Ureter (tissue), 1 donor: Measurements from ENCODE around the gene PSTPIP2. TPM values are rescaled to one million over a fixed set of nuclear protein-coding genes. Genes with fewer than 3 reads are reported as not detected.
"Not testable (repeated sequence)": the region's sequence is repeated elsewhere in the genome, so short reads cannot be mapped to it uniquely, and the experiment has no call there.

Source experiments
- DNase-seq: peaks from one replicate; pipeline ENCODE4 v3.0.0-alpha.2; 2020; ENCODE audit warnings: low spot score
- total RNA-seq: library from RNA; stranded (reverse); gene quantifications from one replicate; pipeline ENCODE4 v1.2.4, GENCODE V29; 2023
- donor health status: DM: yes; HTN: yes; CAD: no.

Gene PSTPIP2
- total RNA-seq, 1 donor from 2014 or later: 9.9 TPM

DNA sequence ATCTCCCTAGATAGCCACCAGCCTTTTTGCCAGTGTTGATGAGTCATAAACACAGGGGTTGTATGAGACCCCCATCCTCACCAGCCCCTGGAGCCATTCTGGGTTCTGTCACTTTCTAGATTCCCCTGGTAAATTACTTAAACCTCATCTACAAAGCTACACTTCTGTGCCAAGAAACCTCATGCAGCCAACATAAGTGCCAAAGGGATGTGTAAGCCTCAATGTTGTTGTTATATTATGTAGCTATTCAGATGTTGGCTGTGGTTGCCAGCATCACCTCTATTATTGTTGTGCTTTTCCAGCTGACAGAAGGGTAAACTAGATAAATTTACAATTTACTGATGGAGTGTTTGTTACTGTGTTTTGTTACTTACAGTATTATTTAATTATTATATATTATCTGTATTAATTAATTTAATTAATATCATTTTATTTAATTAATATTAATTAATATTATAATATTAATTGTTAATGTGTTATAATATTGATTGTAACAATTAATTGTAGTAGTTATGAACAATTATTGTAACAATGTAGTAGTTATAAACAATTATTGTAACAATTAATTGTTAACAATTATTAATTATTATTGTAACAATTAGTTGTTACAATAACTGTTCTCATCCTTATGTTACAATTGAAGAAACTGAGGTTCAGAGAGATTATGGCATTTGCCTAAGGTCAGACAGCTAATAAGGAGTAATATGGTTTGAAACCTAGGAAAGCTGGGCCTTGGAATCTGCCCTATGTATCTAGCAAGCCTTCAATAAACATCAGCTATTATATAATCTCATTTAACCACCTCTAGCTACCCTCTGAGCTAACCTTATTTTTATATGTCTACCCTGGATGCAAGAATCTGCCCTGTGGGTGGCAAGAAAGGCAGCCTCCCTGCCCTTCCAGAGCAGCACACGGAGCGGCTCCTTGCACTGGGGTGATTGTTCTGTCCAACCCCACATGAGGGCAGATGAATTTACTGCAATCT, 36.1 kb downstream of the PSTPIP2 start:
- no peak for DNase-seq

DNA sequence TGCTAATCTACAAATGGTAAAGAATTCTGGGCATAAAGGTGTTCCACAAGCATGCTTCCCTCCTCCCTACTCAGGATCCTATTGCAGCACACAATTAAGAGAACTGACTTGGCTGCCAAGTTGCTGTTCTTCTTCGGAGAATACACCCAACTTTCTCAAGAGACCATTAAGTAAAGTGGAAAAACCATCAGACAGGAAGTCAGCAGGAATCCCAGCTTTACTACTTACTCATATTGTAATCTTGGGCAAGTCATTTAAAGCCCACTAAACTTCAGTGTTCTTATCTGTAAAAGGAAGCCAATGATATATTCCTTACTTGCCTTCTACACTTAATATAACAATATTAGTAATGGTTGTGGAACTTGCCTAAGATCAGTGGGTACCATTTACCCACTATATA, 37.8 kb downstream of the PSTPIP2 start:
- no peak for DNase-seq

DNA sequence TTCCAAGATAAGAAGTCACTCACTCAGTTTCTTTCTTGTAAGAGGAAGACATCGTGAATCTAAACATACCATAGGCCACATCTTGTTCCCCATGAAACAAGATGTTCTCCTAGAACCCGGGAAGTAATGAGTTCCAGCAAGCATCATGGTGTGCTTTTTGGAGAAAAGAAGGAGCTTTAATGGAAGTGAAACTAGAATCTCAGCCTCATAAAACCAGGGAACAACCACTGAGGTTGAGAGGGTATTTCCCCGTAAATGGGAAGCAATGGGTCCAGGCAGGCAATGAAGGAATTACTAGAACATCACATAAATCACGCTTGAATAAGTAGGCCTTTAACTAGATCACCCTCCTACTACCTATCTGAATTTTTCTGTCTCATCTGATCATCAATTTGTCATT, 40.3 kb downstream of the PSTPIP2 start:
- DNase-seq: no peak

DNA sequence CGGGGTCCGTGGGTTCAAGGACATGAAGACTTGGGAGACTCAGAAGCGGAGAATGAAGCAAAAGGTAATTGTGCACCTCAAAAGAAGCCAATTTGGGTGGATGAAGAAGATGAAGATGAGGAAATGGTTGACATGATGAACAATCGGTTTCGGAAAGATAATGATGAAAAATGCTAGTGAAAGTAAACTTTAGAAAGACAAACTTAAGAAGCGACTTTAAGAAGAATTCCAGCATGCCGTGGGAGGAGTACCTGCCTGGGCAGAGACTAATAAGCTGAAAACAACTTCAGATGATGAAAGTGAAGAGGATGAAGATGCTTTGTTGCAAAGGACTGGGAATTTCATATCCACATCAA, 43.5 kb downstream of the PSTPIP2 start:
- DNase-seq: no peak

DNA sequence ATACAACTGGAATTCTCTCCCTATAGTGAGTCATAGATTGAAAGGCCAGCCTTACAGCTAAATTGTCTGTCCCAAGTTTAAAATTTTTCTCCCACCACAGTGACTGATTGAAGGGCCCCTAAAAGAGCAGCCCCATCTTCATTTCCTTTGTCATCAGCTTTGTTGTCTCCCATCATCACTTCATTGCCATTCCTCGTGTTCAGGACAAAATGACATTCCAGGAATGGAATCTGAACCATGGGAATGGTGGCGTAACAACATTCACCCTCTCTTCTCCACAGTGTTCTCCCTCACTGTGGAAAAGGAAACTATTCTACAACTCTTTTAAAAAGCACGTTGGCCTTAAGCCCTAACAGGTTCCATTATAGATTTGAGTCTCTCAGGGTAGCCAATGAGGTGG, 52.1 kb downstream of the PSTPIP2 start:
- DNase-seq: no peak

DNA sequence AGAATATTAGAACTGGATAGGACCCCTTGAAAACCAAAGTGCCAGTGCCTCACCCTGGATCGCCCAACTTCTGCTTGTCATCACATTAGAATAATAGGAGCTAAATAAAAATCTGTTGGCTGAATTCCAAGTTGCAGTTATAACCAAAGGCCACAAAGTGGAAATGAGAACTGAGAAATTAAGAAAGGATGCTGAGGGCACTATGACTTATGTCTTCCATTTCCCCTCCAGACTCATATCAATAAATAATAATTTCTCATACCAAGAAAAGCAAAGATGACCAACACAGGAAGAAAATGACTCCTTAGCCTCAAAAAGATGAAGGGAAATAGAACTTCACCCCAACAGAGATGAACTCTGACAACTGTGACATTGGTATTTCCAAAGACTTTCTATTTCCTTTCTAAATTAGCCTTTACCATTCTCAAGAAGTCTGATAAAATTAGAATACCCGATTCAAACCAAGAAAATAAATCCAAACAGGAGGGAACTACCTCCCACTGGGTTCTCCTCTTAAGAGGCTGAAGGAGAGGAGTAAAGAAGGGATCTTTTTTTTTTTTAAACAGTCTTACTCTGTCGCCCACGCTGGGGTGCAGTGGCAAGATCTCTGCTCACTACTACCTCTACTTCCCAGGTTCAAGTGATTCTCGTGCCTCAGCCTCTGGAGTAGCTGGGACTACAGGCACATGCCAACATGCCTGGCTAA, 58.4 kb downstream of the PSTPIP2 start:
- DNase-seq: no peak

DNA sequence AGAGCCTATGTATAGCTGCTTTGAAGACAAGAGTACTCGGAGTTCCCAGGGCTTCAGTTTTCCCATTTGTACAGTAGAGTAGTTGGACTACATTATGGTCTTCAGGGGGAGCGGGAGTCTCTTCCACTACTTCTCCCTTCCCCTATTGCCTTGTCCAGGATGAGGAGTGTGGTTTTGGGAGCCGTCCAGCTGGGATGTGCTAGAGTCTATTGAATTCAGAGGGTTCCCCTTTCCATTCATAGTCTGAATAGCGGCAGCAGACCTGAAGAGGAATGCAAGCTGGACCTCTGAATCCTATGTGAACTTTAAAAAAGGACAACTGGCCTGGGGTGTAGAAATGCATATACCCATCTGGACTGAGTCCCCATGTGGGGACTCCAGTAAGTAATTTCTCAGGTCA, 61.4 kb downstream of the PSTPIP2 start:
- DNase-seq: no peak

DNA sequence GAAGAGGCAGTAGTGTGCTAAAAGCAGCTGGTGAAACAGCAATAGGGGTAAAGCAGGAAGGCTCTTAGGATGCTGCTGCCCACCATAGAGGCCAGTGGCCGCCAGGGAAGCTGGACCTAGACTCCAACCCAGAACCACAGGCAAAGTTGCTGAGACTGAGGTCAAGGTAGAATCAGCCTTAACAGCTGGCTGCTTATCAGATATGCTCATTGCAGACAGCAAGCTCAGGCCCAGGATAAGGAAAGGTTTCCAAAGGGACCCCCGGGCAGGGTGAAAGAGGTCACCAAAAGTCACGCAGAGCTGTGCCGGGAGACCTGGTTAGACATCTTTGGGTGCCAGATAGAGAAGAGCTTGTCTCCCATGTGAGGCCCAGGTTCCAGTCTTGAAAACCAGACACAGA, 62.0 kb downstream of the PSTPIP2 start:
- no peak for DNase-seq

DNA sequence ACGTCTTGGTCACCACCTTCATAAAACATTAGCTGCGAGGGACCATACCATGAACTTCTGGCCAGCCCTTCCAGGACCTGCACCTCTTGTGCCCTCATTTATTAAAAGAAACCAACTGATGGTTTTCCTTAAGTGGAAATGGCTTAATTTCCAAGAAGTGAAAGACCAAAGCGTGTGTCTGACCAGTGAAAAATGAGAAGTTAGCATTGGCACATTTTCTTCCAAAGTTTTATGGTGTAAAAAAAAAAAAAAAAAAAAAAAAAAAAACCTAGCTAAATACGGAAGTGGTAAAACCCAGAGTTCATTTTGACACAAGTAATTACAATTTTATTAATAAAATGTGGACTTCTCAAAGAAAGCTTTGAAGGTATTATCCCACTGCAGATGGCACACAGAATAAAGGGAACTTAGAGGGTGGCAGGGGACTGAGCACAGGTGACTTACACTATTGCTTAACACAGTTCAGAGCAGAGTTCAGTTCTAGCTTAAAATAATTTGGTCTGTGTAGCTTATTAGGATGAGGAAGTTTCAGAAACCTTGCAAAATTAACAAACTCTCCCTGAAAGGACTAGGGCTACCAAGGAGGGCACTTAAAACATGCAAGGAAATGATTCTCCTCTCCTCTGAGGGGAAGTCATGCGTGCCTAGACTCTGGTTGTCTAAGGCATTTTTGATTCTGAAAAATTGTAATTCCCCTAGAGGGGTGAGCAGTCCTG, 62.8 kb downstream of the PSTPIP2 start:
- no peak for DNase-seq

DNA sequence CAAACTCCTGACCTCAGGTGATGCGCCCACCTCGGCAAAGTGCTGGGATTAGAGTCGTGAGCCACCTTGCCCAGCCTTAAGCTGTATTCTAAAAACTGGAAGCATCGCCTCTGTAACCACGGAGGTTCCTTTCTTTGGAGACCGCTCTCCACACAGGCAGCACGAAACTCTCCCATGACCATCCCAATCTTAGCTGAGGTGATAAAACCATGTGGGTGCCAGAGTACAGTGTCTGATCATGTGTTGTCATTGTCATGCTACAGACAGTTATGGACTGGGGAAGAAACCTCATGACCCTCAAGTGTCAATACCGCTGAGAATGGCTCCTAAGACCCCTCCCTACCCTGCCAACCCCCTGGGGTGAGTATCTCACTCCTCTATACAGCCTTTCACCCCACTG, 63.5 kb downstream of the PSTPIP2 start:
- no peak for DNase-seq

DNA sequence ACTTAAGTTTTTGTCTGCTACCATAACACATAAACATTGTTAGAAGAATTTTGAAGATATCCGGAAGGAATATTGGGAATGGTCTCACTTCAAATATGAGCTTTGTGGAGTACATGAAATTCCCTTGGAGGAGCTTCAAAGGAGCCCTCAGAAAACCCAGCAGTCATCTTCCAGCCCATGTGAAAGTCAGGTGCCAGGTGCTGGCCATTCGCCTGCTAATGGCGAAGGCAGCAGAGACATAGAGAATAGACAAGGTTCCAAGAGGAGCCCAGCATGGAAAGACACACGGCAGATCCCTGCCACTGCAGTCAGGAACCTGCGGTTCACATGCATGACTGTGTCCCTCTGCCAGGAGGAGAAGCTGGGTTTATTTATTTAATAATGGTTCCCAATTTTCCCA, 64.9 kb downstream of the PSTPIP2 start:
- no peak for DNase-seq

DNA sequence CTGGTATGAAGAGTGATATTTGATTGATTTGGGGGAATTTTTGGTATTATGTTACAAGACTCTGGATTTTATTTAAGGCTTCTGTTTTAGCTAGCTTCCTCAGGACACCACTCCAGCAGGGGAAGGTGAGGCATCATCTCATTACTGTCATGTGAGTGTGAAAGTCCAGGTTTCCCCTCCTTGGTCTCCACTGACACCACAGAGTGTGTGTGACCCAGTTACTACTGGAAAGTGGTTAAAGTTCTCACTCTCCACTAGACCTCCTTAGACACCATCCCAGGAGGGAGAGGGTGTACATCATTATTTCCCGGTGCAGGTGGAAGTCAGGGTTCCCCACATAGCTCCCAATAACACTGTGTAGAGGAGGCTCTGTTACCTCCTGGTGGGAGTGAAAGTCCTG, 69.1 kb downstream of the PSTPIP2 start:
- no peak for DNase-seq

DNA sequence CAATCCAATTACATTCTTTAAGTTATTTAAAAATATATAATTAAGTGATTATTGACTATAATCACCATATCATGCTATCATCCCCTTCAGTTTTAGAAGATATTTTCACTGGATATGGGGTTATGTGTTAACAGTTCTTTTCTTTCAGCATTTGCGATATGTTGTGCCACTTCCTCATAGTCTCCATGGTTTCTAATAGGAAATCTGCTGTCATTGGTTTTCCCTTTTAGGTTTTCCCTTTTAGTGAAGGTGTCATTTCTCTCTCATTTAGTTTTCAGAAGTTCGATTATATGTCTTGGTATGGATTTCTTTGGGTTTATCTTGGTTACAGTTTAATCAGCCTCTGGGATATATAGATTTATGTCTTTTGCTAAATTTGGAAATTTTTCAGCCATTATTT, 70.2 kb downstream of the PSTPIP2 start:
- no peak for DNase-seq

DNA sequence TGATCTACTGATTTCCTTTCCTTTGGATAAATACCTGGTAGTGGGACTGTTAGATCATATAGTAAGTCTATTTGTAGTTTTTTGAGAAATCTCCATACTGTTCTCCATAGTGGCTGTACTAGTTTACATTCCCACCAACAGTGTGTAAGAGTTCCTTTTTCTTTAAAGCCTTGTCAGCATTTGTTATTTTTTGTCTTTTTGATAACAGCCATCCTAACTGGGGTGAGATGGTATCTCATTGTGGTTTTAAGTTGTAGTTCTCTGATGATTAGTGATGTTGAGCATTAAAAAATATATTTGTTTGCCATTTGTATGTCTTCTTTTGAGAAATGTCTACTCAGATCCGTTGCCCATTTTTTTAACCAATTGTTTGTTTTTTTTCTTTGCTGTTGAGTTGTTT, 71.0 kb downstream of the PSTPIP2 start:
- no peak for DNase-seq

DNA sequence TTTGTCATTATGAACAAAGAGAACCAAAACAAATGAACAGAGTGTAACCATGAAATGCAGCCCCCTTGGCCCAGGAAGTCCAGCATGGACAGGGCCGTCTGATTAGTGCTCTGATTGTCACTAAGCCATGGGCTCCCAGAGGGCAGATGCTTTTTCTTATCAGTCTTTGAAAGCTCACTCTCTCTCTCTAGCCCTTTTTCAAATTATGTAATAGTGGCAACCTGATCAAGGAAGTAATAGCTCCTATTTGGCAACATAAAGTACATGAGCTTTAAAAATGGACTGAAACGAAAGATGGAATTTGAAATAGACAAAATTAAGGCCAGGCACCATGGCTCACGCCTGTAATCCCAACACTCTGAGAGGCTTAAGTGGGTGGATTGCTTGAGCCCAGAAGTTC, 72.5 kb downstream of the PSTPIP2 start:
- DNase-seq: no peak

DNA sequence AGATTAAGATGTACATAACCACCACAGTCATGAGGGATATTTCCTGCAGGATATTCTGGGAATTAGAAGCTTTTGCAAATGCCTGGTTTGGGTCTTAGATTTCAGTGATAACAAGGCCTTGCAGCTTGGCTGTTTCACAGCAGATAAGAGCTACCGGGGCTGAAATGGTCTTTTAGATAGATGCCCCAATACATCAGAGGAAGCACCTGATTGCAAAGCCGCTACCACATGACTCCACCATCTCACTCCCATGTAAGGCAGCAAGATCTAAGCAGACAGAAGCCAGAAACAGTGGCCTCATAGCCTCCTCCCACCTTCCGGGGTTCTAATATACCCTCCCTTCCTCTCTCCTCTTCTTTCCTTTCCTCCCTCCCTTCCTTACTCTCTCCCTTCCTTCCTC, 73.8 kb downstream of the PSTPIP2 start:
- no peak for DNase-seq

DNA sequence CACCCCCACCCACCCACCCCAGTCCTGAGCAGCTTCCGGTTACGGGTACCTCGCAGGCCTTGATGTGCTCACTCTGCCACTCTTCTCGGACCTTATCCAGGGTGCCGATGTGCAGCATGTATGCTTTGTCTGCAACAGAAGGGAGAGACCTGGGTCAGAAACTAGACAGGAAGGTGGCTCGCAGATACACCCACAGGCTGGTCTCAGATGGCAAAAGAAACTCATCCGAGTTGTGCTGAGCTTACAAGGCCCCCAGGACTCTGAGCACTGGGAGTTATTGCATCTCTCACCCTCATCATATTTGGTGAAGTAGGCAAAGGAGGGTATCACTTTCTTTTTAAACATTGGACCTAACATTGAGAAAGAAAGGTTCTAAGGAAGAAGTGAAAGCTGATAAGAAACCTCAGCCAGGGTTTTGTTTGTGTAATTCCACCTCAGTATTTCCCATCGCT, 74.3 kb downstream of the PSTPIP2 start:
- no peak for DNase-seq

DNA sequence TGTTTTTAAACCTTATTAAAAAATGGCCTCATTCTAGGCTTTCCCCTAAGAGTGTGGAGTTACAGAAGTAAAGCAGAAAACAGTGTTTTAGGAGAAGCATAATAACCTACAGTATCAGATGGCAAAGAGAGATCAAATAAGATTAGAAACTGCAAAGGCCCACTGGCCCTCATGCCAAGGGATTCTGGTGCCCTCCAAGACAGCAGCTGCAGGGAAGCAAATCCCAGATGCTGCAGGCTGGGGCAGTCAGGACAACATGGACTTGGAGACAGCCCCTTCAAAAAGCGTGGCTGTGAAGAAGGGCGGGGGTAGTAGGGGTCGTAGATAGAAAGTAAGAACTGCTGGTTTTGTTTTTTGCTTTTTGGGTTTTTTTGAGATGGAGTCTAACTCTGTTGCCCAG, 76.6 kb downstream of the PSTPIP2 start:
- no peak for DNase-seq

DNA sequence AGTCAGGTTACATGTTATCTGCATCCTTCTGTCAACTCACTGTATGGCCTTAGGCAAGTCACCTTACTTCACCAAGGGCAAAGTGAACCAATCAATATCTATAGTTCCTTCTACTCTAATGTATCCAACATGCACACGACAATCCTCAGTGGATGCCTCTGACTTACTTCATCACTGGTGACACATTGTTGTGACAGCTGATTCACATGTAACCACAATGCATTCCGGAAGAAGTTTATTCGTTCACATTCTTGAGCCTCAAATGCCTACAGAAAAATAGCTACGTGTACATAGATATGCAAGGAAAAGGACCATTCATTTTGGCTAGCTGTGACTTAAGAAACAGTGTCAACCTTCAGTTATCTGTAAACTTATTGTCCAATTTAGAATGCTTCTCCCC, 78.6 kb downstream of the PSTPIP2 start:
- DNase-seq: no peak

DNA sequence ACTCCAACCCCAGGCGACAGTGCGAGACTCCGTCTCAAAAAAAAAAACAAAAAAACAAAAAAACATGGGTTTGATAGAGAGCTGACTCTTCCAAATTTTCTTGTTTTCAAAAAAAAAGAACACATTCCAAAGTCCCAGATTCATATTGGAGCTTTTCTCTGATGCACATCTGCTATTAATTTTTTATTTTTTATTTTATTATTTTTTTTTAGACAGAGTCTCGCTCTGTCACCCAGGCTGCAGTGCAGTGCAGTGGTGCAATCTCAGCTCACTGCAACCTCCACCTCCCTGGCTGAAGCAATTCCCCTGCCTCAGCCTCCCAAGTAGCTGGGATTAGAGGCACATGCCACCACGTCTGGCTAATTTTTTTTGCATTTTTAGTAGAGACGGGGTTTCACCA, 79.5 kb downstream of the PSTPIP2 start:
- DNase-seq: not testable (repeated sequence)

DNA sequence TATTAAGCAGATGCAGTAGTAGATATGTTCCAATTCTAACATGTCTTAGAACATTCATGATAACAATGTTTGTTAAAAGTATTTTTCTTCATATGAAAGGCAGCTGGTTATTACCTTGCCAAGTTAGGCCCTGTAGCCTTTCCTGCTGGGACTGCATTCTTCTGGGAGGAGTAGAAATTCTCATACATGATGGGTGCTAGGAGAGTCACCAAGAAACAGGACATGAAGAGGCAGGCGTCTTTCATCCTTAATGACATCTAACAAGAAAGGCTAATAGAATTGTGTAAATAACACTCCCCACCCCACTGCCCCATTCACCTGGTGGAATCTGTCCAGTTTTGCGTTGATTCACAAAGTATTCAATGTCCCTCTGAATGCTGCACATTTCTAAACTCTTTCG, 80.3 kb downstream of the PSTPIP2 start:
- DNase-seq: no peak

DNA sequence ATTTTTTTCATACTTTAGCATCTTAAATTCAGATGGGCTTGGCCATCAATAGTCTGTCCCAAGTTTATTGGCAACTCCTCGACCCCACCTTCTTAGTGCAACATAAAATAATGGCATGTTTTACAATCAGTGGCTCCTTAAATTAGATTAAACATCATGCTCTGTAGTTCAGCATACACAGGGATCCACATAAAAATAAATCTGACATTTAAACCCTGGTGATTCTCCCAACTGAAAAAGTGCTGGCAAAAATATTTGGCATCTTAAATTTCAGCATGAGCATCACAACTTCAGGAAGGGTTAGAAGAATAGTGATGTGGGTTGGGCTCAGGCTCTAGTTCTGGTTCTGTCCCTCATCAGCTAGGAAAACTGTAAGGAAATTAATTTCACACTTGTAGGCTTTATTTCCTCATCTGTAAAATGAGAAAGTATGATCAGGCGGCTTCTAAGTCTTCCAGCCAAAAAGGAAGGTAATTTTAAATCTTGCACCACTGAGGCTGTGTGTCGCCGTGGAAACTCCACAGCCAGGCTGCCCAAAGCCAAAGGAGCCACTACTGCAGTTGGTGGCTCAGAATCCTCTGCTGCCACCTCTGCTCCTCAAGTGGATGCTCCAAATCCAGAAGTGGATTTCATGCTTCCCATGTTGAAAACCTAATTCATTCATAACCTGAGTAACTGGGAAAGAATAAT, 87.4 kb downstream of the PSTPIP2 start:
- no peak for DNase-seq
